NB4 (cell line): ENCODE data around the gene KLHL3.

Experiments
- CTCF ChIP-seq: IDR thresholded peaks from one replicate; pipeline ENCODE4 v1.5.1; 2012; ENCODE audit warnings: low read depth, low read length
- MAX ChIP-seq: IDR thresholded peaks from 2 replicates; pipeline ENCODE4 v1.6.1; 2011; ENCODE audit warnings: low read depth, low read length
- POLR2A ChIP-seq: IDR thresholded peaks from 2 replicates; pipeline ENCODE4 v1.6.1; 2011; ENCODE audit warnings: mild to moderate bottlenecking; ENCODE audit not compliant: insufficient read length; ENCODE audit errors: extremely low read depth

DNA sequence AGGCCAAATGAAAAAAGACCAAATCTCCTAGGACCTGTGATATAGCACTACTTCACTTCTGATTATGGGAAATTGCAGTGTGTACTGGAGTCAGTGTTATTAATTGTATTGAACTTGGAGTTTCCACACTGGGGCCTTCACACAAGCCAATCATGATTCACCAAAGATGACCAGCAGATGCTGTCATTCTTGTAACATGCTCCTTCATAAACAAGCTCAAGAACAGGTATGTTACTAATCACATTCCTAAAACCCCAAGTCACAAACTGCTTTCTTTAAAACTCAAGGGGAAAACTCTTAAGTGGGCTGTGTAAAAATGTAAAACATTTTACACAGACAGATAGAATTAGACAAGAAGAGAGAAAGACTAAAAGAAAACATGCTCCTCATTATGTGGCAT is 5.6 kb downstream of the KLHL3 start:
- TF ChIP-seq CTCF (no peak), POLR2A (no peak), MAX (no peak)
